GM19452 (cell line): ENCODE measurements around the gene MYT1.

ENCODE experiments used
- ATAC-seq: cut with Tn5 transposase; IDR thresholded peaks from one replicate; pipeline ENCODE4 v1.9.1; 2021; ENCODE audit not compliant: unreplicated experiment

MYT1 gene

DNA sequence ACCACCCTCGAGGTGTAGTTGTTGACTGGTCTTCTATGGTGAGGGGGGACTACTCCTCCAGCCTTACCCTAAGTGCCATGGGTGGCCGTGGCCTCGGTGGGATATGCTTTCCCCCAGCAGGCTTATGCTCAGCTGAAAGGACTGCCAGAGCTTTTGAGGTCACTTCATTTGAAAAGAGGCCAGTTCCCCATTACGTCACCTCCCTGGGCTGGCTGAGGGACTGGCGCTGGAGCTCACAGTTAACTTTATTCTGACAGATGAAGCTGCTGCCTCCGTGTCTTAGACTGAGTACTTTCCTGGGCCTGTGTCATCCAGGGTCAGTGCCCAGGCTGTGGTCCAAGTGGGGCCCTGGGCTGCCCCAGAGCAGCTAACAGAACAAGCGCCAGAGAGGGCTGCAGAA lies 48.5 kb downstream of the MYT1 start:
- ATAC-seq, result no peak

DNA sequence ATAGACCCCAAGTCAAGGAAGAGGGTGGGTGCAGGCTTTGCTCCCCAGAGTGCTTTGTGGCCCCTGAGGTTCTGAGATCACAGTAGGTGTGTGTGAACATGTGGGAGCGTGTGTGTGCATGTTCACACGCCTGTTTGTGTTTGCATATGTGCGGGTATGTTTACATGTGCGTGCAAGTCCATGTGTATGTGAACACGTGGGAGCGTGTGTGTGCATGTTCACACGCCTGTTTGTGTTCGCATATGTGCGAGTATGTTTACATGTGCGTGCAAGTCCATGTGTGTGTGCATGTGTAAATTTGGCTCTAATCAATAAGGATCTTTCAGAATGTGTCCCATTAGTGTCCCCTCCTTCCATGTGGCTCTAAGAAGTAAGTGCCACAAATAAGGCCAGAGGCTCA lies 49.9 kb downstream of the MYT1 start:
- no peak for ATAC-seq

GRCh38 chr20:64214952-64215351 lies 50.7 kb downstream of the MYT1 start:
- ATAC-seq, result no peak

DNA sequence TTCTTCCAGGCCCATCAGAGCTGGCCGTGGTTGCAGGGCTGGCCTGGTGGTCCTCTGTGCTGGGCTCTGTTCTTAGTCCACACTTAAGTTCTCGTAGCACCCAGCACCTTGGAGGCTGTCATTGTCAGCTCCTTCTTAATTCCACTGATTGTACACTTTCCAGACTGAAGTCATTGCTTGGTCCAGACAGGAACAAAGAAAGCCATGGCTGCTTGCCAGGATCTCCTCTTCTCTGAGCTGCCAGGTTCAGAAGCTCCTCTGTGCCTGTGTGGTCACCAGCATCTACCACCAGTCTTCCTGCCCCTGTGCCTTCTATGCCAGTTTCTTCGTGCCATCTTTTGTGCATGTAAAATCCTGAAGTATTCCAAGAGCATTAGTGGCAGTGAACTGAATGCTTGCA lies 51.8 kb downstream of the MYT1 start:
- ATAC-seq, result no peak

GRCh38 chr20:64216910-64217309 lies 52.7 kb downstream of the MYT1 start:
- no peak for ATAC-seq

- no peak for ATAC-seq
Observed at GRCh38 chr20:64217539-64218221, 53.4 kb downstream of the MYT1 start.

DNA sequence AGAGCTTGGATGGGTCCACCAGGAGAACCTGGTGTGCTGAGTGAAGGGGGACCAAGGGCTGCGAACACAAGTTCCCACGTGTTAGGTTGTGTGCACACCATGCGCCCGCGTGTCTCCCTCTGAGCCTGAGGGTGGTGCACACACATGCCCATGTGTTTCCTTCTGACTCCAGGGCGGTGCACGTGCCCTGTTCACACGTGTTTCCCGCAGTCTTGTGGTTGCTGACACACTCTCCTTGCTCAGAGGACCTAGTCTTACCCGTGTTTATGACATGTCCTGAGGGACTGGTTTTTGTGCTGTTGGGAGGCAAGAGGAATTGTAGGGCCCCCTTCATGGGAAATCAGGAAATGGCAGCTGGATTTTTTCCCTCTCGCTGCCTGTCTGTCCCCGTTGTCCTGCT lies 55.0 kb downstream of the MYT1 start:
- no peak for ATAC-seq

DNA sequence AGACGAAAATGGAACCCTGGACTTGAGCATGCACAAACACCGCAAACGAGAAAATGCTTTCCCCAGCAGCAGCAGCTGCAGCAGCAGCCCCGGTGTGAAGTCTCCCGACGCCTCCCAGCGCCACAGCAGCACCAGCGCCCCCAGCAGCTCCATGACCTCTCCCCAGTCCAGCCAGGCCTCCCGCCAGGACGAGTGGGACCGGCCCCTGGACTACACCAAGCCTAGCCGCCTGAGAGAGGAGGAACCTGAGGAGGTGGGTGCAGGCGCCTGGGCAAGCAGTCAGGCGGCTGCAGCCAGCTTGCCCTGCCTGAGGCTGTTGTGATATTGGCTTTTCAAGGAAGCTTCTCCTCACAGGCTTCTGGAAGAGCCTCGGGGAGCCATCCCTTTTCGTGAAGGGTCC lies 55.5 kb downstream of the MYT1 start:
- no peak for ATAC-seq

DNA sequence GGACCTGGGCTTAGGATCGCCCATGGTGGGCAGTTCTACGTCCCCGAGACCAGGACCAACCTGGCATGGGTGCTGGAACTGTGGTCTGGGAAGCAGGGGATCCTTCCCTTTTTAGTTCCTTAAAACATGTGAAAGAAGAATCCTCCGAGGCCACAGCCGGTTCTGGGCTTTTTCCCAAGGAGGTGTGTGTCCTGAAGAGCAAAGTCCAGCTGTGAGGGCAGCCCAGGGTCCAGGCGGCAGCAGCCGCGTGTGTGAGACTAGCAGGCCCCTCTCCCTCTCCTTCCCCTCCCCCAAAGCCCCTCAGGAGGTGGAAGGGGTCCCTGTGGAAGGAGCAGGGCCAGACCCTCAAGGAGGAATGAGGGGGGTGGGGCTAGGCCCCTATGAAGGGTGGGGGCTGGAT lies 56.2 kb downstream of the MYT1 start:
- ATAC-seq, result no peak

GRCh38 chr20:64220891-64221527 lies 56.8 kb downstream of the MYT1 start:
- no peak for ATAC-seq

- ATAC-seq, result no peak
Observed at GRCh38 chr20:64222291-64222735, 58.1 kb downstream of the MYT1 start.

DNA sequence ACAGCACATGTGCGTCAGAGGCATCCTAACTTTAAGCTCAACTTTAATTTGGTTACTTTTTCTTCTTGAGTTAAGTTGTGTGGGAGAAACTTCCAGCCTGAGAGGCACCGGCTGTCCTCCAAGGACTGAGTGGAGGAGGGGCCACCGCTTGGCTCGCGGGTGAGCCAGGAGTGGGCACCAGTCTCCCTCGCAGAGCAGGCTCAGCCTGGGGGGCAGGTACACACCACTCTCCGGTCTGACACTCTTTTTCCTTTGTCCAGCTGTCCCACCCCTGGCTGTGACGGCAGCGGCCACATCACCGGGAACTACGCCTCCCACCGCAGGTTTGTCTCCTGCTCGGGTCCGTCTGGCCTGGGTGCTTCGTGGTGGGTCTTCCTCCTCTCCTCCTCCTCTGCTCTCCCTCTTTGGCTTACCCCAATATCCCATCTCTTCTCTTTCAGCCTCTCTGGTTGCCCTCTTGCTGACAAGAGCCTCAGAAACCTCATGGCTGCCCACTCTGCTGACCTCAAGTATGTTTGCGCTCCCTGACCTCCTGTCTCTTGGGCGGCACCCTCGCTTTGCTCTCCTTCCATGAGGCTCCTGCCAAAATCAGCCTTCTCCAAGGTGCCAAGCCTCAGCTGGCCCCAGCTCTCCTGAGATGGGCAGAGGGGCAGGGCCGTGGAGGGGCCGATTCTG lies 58.7 kb downstream of the MYT1 start:
- no peak for ATAC-seq

- ATAC-seq, result no peak
Observed at GRCh38 chr20:64223526-64224067, 59.3 kb downstream of the MYT1 start.

DNA sequence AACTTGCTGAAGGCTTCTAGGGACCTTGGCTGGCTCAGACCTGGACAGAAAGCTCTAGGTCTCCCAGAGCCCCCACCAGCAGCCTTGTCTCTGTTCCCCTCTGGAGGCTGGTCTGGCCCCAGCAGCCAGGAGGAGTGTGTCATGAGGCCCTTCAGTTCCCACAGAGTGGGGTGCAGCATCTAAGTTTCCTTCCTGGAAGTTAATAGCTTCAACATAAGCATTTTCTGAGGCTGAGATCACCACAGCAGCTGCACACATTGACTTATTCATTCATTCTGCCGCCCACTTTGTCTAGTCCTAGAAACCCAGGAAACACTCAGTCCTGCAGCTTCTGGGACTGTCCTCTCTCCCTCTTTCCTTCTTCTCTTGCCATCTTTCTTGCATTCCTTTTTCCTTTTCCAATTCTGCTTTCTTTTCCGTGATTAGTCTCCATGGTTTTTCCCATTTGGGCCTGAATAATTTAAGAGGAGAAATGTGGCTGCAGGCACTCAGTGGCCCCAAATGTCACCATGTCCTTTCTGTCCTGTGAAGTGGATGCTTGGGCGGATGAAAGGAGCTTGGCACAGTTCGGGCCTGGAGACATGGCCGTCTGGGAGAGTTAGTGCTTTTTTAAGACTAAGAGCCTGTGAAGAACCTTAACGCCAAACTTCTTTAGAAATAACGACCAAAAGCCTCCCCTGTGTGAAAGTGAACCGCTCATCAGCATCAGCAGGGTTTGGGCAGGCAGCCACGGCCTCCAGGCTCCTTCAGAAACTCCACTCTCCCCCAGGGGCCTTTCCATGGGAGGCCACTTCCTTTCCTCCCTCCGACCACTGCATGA lies 60.3 kb downstream of the MYT1 start:
- ATAC-seq, result no peak

DNA sequence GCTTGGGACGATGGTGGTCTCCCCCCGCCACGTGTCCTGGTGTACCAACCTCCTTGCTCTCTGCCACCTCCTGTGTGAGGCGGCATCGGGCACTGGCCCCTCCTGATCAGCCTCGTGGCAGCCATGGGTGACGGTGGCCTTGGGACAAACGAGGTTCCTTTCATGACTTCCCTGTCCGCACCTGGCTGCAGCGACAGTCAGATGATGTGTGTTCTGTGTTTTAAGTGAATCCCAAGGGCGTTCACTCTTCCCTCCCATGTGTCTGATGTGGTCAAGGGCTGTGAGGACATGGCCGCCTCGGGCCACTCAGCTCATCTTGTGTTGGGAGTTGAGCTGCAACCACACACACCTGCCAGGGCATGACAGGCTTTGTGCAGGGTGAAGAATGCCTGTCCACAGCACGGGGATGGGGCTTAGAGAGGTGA lies 60.9 kb downstream of the MYT1 start:
- ATAC-seq, result no peak

DNA sequence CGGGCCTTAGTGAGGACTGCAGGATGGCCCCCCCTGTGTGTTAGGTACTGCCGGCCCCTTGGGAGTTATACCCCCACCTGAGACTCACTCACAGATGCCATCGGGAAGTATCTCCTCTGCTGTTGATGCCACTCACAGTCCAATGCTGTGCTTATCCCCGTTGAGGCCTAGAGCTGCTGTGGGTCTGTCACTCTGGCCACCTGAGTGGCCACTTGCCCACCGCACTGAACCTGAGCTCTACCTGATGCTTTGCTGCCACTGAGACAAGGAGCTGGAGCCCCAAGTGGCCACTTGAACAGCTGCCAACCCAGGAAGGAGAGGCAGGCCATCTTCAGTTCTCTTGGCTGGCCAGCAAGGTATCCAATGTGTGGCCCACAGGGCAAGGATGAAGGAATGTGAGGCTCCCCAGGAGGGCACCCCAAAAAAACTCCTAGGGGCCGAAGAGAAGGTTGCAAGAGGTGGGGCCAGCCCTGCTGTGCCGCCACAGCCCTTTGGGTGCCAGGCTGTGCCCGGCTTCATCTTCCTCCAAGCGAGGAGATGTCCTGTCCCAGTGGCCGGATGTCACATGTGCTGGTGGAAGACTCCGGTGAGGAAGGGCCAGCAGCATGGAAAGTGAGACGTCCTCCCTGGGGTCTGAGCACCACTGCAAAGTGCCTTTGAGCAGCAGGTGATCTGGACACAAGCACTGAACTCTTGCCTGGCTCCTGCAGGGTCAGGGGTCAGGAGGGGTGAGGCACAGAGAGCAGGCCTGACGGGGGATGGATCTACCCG lies 61.8 kb downstream of the MYT1 start:
- ATAC-seq, result no peak

DNA sequence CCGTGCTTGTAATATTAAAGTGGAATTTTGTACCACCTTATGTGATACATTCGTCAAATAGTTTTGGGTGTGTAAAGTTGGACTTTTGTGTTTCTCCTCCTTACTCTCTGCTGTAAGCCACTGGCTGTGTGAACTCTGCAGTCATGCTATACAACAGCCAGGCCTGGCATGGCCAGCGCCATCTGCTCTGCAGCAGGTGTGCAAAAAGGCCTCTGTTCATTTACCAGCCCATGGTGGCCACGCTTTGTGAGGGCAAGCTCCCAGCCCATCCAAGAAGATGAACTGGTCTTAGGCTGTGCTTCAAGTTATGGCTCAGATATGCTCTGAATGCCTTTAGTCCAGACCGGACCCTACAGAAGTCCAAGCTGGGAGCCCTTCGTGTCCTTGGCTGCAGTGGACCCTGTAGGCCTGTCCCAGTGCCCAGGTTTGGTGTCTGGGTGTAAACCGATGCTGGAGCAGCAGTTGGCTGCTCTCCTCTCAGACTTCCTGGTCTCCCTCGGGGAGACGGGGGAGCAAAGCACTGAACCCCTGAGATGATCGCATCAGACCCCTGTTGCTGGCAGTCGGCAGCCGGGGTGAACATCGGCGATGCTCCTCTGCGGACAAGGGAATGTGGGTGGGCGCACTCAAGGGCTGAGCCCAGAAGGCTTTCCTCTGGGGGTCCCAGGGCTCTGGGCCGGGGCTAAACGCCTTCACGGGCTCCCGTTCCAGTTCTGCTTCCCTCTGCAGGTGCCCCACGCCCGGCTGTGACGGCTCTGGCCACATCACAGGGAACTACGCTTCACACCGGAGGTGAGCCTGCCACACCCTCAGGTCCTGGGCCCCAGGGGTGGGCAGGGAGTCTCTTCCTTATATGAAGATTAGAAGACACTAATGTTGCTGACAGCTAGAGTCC lies 62.7 kb downstream of the MYT1 start:
- no peak for ATAC-seq

- no peak for ATAC-seq
Observed at GRCh38 chr20:64228086-64228653, 63.9 kb downstream of the MYT1 start.
